Measurements from ENCODE around the gene CD2BP2.

CD2BP2 gene

DNA sequence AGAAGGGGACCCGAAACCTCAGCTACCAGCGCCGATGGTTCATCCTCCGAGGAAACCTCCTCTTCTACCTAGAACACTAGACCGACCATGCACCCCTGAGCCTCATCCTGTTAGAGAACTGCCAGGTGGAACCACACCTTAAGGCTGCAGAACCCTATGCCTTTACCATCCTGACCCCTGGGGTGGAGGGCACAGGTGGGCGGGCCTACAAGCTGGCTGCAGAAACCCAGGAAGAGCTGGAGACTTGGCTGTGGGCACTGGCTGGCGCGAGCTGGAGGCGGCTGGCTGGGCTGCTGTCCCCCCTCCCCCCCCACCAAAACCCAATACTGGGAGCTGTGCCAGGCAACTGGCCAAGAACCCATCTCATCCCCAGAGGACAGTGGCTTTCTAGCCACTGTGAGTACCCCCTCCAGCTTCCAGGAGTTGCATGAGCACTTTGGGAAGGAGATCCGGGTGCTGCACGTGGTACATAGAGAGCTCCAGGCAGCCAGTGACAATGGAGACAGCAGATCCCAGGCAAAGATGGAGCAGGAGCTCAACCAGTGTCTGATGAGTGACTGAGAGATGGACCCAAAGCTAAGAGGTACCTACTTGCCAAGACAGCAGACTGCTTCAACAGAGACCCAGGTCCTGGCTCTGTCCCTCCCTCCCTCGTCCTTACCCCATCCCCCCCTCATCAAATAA, 1.4 kb upstream of the CD2BP2 start:
- Histone ChIP-seq H3K36me3 (peaks cover 72% of the 10 kb centered on the region), H3K9me3 (no peaks in the 10 kb centered on the region), H3K4me3 (ENCODE audit: low read depth in 1 of 2, low read length in 1 of 2) (peak overlapping the region; percentile 73 to 94), H3K27me3 (no peaks in the 10 kb centered on the region), H3K4me1 (ENCODE audit: control insufficient read depth in 1 of 2, insufficient read depth in 1 of 2, low read depth in 1 of 2, low read length in 1 of 2) (peaks cover 25 to 29% of the 10 kb centered on the region in 2 experiments), H3K27ac (peak overlapping the region; percentile 98)
- TF ChIP-seq, protein P1, sequence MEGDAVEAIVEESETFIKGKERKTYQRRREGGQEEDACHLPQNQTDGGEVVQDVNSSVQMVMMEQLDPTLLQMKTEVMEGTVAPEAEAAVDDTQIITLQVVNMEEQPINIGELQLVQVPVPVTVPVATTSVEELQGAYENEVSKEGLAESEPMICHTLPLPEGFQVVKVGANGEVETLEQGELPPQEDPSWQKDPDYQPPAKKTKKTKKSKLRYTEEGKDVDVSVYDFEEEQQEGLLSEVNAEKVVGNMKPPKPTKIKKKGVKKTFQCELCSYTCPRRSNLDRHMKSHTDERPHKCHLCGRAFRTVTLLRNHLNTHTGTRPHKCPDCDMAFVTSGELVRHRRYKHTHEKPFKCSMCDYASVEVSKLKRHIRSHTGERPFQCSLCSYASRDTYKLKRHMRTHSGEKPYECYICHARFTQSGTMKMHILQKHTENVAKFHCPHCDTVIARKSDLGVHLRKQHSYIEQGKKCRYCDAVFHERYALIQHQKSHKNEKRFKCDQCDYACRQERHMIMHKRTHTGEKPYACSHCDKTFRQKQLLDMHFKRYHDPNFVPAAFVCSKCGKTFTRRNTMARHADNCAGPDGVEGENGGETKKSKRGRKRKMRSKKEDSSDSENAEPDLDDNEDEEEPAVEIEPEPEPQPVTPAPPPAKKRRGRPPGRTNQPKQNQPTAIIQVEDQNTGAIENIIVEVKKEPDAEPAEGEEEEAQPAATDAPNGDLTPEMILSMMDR (IDR thresholded peaks at IDR 0.05): no peak

DNA sequence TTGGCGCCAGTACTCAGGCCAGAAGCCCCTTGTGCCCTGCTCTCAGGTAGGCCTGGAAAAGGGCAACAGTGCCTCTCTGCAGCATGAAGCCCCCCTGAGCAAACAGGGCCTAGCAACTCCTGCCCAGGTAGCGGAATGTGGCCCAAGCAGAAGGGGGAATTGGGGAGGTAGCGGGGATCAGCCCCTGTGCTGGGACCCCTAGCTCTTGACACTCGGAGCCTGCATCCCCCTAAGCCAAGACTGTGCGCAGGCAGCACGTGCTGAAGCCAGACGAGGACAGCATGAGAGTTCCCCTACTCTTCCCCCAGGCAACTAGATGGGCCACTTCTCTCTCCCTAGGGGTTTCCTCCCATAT, 823 bp upstream of the CD2BP2 start:
- Histone ChIP-seq H3K36me3 (peaks cover 73% of the 10 kb centered on the region), H3K27me3 (no peaks in the 10 kb centered on the region), H3K27ac (peak overlapping the region; percentile 98), H3K4me1 (ENCODE audit: control insufficient read depth in 1 of 2, insufficient read depth in 1 of 2, low read depth in 1 of 2, low read length in 1 of 2) (peaks cover 25 to 29% of the 10 kb centered on the region in 2 experiments), H3K4me3 (ENCODE audit: low read depth in 1 of 2, low read length in 1 of 2) (peak overlapping the region; percentile 73 to 94), H3K9me3 (no peaks in the 10 kb centered on the region)
- TF ChIP-seq, protein P1 (IDR thresholded peaks at IDR 0.05): no peak

DNA sequence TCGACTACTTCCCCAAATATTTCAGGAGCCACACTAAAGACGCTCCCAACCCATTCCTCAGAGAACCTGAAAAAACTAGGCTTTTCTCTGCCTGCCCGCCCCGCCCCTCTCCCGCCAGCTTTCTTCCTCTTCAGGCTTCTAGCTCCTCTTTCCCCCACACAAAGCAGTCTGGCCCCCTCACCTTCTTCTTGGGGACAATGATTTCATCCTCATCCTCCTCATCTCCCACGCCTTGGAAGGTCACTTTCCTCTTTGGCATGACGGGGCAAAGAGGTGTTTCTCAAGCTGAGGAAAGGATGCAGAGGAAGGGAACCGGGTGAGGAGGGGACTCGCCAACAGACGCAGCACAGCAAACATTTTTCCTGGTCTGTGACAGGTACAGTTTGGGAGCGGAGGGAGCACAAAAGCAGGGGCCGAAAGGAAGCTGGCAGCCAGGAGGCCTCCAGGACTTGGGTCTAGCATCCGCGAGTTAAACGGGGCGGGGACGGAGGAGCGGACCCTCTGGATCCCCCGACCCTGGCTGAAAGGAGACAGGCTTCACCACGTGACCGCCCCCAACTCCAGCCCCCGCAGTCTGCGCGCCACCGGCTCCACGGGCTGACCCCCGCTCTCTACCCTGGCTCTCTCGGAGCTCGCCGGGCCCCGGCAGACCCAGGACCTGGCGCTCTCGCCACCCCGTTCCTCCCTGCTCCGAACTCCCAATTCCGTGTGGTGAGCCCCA, 525 bp downstream of the CD2BP2 start:
- no peaks in the 10 kb centered on the region for H3K9me3 ChIP-seq
- TF ChIP-seq, protein P1 (IDR thresholded peaks at IDR 0.05): no peak
- H3K27ac ChIP-seq: peak overlapping the region; percentile 98
- H3K27me3 ChIP-seq: no peaks in the 10 kb centered on the region
- H3K36me3 ChIP-seq: peaks cover 72% of the 10 kb centered on the region
- H3K4me3 ChIP-seq (ENCODE audit: low read depth in 1 of 2, low read length in 1 of 2): peak overlapping the region; percentile 73 to 94
- peaks cover 25 to 29% of the 10 kb centered on the region in 2 experiments for H3K4me1 ChIP-seq (ENCODE audit: control insufficient read depth in 1 of 2, insufficient read depth in 1 of 2, low read depth in 1 of 2, low read length in 1 of 2)

DNA sequence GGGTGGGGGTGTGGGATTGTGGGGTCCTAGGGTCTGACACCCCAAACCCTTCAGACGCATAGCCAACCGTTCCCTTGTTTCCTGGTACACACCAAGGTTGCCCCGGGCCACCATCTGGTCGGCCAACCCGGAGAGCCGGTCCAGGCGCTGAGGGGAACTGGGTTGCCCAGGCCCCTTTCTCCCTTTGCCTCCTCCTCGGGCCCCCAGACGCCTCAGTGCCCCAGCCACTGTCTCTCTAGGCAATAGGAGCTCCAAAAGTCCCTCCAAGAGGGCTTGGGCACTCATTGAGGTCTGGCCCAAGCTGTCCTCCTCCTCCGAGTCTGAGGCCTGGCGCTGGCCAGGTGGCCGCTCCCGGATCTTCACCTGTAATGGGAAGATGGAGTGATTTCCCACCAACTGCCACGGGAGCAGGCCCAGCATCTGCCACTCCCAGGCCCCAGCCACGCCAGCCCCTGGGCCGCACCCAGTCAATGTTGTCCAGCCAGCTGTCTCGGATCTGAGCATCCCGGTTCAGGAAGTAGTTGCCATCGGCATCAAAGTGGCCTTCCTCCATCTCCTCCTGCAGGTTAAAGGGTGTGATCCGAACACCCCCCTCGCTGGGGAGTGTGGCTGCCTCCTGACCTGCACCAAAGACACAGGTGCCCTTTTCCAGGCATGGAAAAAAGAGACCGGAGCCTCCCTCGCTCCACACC, 1.5 kb downstream of the CD2BP2 start:
- Histone ChIP-seq H3K36me3 (peaks cover 63% of the 10 kb centered on the region), H3K4me3 (ENCODE audit: low read depth in 1 of 2, low read length in 1 of 2) (peak overlapping the region; percentile 73 to 94), H3K9me3 (no peaks in the 10 kb centered on the region), H3K27ac (peak overlapping the region; percentile 98), H3K27me3 (no peaks in the 10 kb centered on the region), H3K4me1 (ENCODE audit: control insufficient read depth in 1 of 2, insufficient read depth in 1 of 2, low read depth in 1 of 2, low read length in 1 of 2) (peaks cover 25 to 29% of the 10 kb centered on the region in 2 experiments)
- TF ChIP-seq, protein P1 (IDR thresholded peaks at IDR 0.05): no peak

DNA sequence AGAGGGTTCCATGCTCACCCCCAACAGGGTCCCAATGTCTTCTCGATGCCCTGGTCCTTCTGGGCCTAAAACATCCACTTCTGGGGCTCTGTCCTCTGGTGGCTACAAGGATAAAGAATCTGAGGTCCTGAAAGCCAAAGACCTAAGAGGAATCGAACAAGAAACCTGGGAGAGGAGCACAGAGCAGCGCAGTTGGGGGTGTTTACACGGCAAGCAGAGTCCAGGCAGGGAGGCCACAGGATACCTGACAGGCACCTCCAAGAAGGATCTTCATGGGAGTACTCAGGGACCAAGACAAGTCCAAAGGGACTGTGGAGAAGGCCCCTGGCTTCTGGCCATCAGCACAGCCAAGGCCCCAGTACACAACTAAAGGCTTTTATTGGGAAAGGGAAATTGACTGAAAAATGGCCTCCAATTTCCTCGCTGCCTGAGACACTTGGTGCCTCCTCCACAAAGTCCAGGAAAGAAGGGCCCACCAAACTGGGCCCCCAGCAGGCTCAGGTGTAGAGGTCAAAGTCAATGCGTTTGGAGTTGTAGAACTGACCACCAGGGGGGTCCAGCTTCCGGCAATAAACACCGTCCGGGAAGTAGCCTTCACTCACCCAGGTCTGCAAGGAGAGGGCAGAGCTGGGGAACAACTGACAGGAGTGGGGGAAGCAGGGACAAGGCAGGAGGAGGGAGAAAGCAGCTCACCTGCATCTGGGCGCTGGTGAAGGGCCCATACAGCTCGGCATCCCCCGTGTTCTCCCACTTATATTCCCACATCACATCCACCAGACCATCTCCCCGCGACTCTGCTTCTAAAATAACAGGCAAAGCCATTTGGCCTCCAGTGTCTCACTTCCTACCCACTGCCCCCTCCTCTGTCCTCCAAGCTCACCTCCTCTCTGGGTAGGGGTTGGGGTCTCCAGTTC, 2.4 kb downstream of the CD2BP2 start:
- TF ChIP-seq, protein P1 (IDR thresholded peaks at IDR 0.05): no peak
- H3K9me3 ChIP-seq: no peaks in the 10 kb centered on the region
- H3K36me3 ChIP-seq: peaks cover 55% of the 10 kb centered on the region
- H3K27ac ChIP-seq: no peak overlapping the region
- H3K4me1 ChIP-seq (ENCODE audit: control insufficient read depth in 1 of 2, insufficient read depth in 1 of 2, low read depth in 1 of 2, low read length in 1 of 2): peaks cover 25 to 29% of the 10 kb centered on the region in 2 experiments
- H3K4me3 ChIP-seq (ENCODE audit: low read depth in 1 of 2, low read length in 1 of 2): no peak overlapping the region
- no peaks in the 10 kb centered on the region for H3K27me3 ChIP-seq

Data from neutrophil (primary cell).